Adipose tissue (tissue), 3 donors: Measurements from ENCODE around the gene BACH2. TPM values are rescaled to one million over a fixed set of nuclear protein-coding genes. Genes with fewer than 3 reads are reported as not detected.
"Not testable (repeated sequence)": the region's sequence is repeated elsewhere in the genome, so short reads cannot be mapped to it uniquely, and the experiment has no call there.

Experiments
- H3K27ac ChIP-seq: one replicate; pipeline ENCODE4 v1.5.1; 2013; ENCODE audit warnings: low read depth, low read length
- WGBS, 3 donors: extraction: QIAGEN DNeasy Blood & Tissue Kit; methylation state at CpG; one replicate each; pipeline ENCODE4 v1.1.7; 2013; 5-methylcytosine and 5-hydroxymethylcytosine counted together
- polyA plus RNA-seq, 3 donors: library from polyadenylated mRNA; stranded (reverse); fragments of 200-250 nt; gene quantifications; one replicate each; pipeline ENCODE4 v1.2.3, GENCODE V29; 2013
- donor health status: healthy with polysubstance abuse.
- donor health status: Bipolar disorder and iron deficiency.
- donor health status: healthy.

Gene BACH2
- polyA plus RNA-seq, 3 donors = 0.52 to 0.79 (median 0.53) TPM

DNA sequence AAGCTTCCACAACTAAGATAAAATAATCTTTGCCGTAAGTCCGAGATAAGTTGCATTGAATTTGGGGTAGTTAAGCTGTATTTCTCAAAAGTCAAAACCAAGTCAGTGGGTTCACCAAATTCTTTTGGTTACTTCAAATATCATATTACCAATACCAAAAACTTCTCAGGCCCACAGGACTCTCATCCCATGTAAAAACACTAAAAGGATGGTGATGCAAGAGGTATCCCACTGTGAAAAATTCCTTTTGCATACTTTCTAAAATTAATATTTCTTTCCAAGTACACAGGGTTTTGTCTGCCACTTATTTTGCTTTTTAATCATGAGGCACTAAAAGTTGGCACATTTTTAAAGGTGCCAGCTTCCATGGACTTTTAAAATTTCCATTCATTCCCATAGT lies 251.1 kb downstream of the BACH2 start:
- H3K27ac ChIP-seq = no peak overlapping the region
- 94 to 99% (median 94%) methylated on average over 2 of the region's 2 CpGs for WGBS, 3 donors

GRCh38 chr6:90044833-90045381 lies 251.7 kb downstream of the BACH2 start:
- H3K27ac ChIP-seq = no peak overlapping the region
- 35 to 83% (median 51%) methylated on average over 3 of the region's 3 CpGs for WGBS, 3 donors

DNA sequence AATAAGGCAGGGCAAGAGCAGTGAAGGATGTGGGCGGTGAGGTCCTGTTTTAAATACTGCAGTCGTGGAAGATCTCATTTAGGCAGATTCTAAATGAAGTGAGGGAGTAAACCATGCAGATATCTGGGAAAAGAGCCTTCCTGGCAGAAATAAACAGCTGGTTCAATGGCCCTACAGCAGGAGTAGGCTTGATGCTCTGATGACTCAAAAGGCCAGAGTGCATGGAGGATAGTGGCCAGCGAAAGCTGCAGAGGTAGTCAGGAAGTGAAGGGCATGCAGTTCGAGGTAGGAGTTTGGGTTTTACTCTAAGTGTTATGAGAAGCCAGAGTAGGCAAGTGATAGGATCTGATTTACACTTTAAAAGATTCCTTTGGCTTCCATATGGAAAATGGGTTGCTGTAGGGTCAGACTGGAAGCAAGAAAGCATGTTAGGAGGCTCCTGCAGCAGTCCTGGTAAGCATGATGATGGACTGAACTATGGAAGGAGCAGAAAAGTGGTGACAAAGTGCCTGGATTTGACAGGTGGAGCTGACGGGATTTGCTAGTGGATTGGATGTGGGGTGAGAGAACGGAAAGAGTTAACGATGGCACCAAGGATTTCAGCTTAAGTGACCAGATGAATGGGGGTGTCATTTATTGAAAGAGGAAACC lies 252.3 kb downstream of the BACH2 start:
- H3K27ac ChIP-seq = no peak overlapping the region
- WGBS, 3 donors = 72 to 80% (median 75%) methylated on average over 7 of the region's 7 CpGs

- no peak overlapping the region for H3K27ac ChIP-seq
- 73 to 95% (median 91%) methylated on average over 4 of the region's 4 CpGs for WGBS, 3 donors
These were observed 255.7 kb downstream of the BACH2 start for GRCh38 chr6:90040931-90041330.

DNA sequence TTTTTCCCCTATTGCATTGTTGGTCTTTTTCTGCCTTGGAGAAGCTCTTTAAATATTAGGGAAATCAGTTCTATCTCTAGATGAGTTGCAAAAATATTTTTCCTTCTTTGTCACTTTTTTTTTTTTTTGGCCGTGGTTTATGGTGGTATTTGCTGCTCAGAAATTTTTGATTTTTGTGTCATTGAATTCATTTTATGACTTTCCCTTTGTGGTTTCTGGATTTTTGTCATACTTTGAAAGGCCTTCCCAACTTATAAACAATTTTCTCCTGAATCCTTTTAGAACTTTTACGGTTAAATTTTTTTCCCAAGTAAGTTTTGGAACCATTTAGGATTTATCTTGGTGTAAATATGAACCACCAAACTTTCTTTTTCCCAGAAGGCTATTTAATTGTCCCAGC lies 256.7 kb downstream of the BACH2 start:
- H3K27ac ChIP-seq = no peak overlapping the region
- WGBS, 3 donors = 76 to 90% (median 84%) methylated on average over 2 of the region's 2 CpGs

DNA sequence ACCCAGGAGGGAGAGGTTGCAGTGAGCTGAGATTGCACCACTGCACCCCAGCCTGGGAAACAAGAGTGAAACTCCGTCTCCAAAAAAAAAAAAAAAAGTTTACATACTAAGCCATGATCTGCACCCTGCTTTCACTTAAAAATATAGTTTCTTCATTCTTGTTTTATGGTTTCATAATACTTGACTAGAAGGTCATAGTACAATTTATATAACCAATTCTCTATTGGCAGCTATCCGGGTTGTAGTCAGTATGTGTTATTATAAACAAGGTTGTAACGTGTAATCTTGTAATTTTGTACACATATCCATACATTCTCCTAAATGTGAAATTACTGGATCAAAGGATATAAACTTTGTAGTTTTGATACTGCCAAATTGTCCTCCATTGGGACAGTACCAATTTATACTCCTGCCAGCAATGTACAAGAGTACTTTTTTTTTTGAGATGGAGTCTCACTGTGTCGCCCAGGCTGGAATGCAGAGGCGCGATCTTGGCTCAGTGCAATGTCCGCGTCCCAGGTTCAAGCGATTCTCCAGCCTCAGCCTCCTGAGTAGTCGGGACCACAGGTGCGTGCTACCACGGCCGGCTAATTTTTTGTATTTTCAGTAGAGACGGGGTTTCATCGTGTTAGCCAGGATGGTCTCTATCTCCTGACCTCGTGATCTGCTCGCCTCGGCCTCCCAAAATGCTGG lies 257.5 kb downstream of the BACH2 start:
- no peak overlapping the region for H3K27ac ChIP-seq
- WGBS, 3 donors = 91 to 96% (median 93%) methylated on average over 18 of the region's 18 CpGs

- H3K27ac ChIP-seq = no peak overlapping the region
- 84 to 94% (median 91%) methylated on average over 3 of the region's 3 CpGs for WGBS, 3 donors
These were observed 259.7 kb downstream of the BACH2 start for GRCh38 chr6:90036963-90037362.

DNA sequence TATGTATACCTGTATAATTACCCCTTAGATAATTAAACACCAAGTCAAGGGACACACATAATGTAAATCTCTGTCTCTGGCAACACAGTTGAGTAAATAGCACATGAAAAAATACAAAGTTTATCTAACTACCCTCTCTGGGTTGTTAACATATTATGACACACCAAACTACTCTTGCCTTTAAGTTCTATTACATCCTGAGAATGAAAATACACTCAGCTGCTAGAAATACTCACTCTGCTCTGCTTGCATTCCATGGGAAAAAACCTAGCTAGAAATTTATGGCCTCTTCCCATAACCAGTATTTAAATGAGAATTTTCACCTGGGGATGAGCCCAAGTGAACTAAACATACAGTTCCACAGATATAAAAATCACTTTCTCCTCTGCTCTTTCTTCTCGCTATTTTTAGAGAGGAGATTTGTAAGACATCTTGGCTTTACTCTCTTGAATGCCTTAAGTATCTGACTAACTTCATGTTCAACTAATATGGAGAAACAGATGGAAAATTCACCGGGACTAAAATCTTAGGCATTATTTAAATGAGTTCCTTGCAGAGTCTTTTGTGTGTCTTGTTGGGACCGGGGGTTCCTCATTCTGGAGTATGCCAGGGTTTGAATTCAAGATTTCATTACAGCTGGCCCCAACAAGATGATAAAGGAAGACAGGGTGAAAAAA lies 261.5 kb downstream of the BACH2 start:
- H3K27ac ChIP-seq = no peak overlapping the region
- 78 to 91% (median 88%) methylated on average over 3 of the region's 3 CpGs for WGBS, 3 donors

DNA sequence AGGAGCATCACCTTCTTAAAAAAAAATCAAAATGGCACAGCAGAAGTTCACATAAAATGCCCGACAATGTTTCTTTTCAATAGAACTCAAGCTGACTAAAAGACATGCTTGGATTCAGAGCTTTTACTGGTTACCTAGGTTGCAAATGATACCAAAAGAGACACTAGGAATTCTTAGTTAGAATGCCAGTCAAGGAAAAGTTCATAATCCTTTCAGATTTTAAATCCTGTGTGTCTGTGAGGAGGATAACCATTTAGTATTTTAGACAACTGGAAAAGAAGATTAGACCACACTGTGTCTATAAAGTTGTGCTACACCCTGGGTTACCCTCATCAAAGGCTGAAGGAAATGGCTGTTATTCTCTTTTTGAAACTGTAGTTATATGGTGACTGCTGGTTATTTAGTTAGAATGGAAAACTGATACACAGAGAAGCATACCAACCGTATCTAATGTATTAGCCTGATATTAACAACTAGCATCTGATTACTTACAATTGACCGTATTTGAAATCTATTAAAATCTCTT lies 262.8 kb downstream of the BACH2 start:
- no peak overlapping the region for H3K27ac ChIP-seq
- WGBS, 3 donors = 79 to 95% (median 87%) methylated on average over 3 of the region's 3 CpGs

- 88 to 100% (median 91%) methylated on average over 5 of the region's 5 CpGs for WGBS, 3 donors
- not testable (repeated sequence) for H3K27ac ChIP-seq
These were observed 264.0 kb downstream of the BACH2 start for GRCh38 chr6:90032489-90033212.

DNA sequence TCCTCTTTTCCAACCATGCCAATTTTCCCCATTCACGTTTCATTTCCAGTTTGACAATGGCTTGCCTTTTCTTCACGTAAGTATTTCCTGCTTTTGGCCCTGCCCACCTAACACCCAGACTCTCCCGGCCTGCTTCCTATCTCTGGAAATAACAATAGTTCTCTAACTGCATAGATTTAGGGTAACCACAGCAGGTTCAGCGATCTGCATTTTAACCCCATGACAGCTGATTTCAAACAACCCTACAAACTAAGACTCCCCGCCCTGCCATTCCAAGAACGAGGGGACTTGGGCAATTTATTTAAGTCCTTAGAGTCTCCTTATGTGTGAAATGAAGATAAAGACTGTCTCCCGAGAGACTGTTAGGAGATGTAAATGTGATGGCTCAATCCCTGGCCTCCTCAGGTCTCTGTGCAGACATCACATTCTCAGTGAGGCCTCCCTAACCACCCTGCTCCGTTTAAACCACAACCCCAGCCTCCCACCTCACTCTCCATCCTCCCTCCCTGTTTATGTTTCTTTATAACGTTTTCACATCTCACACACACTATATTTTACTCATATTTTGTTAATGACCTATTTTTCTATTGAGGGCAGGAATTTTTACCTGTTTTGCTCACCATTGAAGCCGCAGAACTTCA lies 267.5 kb downstream of the BACH2 start:
- 55 to 72% (median 67%) methylated on average over 10 of the region's 10 CpGs for WGBS, 3 donors
- H3K27ac ChIP-seq = no peak overlapping the region

DNA sequence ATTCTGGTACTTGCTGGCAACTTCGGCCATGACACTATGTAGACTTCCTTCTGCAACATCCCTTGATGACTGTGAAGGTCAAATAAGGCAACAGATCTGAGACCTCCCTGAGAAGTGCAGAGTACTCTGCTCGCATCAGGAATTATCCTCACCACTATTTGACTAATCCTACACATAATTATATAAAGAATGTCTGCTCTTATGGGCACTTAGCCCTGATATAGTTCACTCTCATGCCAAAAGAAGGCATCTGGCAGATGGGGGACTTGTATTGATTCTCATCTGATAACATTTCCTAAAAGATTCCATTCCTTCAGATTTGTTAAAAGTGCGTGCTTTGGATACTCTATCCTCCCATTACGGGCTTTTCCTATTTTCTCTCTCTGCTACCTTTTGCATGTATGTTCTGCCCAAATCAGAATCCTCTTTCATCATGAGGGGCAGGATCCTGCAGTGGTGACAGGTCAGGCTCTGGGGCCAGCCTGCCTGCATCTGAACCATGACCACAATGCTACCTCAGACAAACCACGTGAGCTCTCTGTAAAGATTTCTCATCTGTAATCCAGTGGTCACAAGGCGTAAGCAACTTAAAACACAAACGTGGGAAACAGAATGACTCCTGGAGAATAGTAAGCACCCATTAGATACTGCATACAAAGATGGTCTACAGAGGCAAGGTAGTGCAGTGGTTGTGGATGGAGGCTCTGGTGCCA lies 268.4 kb downstream of the BACH2 start:
- 86 to 92% (median 88%) methylated on average over 7 of the region's 7 CpGs for WGBS, 3 donors
- H3K27ac ChIP-seq = no peak overlapping the region

DNA sequence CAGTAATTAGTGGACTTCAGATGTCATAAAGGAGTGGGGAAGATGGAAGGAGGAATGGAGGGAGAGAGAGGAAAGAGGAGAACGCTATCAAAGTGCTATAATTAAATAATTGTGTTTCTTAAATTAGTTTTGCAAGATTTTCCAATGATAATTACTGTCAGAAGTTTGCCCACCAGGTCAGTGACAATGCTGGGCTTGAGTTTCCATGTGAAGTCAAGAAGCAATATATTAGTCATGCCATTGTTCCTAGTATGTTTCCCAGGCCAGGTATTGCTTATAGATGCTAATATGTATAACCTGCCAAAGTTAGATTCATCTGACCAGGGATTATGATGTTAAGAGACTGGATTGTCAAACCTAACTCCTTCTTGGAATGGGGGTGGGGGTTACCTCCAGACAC lies 270.4 kb downstream of the BACH2 start:
- H3K27ac ChIP-seq = no peak overlapping the region
- WGBS, 3 donors = 67 to 88% (median 80%) methylated on average over 1 of the region's 1 CpG

DNA sequence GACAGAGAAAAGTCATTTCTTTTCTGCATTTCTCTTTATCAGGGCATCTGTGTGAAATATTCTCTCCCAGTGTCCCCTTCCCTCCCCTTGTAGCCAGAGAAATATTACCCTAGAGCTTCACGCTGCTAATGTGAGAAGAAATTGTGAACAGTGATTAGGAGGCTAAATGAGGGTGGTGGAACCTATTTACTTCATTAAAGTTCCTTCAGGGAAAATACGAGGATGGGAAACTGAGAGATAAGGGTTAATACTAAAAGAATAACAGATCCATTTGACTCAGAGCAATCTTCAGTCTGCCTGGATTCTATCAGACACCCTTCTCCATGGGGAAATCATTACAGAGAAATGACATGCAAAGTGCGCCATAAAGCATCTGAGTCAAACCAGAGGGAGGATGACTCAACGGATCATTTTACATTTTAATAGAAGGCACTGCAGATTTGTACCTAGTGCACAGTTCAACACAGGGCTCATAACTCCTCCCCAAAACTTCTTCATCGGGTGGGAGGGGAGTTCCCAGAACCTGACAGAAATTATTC lies 271.1 kb downstream of the BACH2 start:
- 60 to 80% (median 61%) methylated on average over 5 of the region's 5 CpGs for WGBS, 3 donors

DNA sequence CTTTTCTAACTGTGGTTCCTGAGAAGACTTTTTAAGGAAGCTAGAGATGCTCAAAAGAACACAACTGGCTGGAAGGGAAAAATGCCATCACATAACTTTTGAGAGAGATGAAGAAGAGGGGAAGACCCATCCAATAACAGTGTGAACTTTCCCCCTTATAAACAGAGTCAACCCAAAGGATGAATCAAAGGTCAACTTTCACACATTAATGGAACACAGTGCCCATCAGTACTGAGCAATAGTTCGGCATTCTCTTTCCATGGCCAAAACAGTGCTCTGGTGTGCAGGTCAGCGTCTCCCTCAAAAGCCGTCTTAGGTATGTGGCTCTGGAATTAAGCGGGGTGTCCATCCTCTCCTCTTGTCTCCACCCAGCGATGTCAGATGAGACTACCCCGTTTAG lies 272.0 kb downstream of the BACH2 start:
- no peak overlapping the region for H3K27ac ChIP-seq
- WGBS, 3 donors = 94 to 97% (median 97%) methylated on average over 6 of the region's 6 CpGs

More for the DNA sequence above, 271.1 kb downstream of the BACH2 start:
- no peak overlapping the region for H3K27ac ChIP-seq

GRCh38 chr6:90021711-90022110 lies 274.9 kb downstream of the BACH2 start:
- H3K27ac ChIP-seq = no peak overlapping the region
- 51 to 59% (median 58%) methylated on average over 2 of the region's 2 CpGs for WGBS, 3 donors

- H3K27ac ChIP-seq = no peak overlapping the region
- 77 to 94% (median 80%) methylated on average over 2 of the region's 2 CpGs for WGBS, 3 donors
These were observed 275.9 kb downstream of the BACH2 start for GRCh38 chr6:90020746-90021145.
